Kidney (tissue), 14 donors: Measurements from ENCODE around the gene MKRN2. TPM values are rescaled to one million over a fixed set of nuclear protein-coding genes. Genes with fewer than 3 reads are reported as not detected.

Experiments
- DNase-seq, 5 donors: peaks; one replicate each; pipeline ENCODE4 v3.0.0-alpha.2; 2013 to 2020
- FAIRE-seq: peaks from 2 replicates; lab custom pipeline; 2012; peaks lifted over from hg19 to GRCh38; lab: Jason Lieb, UNC
- H3K27ac ChIP-seq, 2 donors: one replicate each; pipeline ENCODE4 v1.7.0; 2013; ENCODE audit warnings: low read depth in 2 of 2, low read length in 2 of 2, inconsistent platforms in 1 of 2
- H3K27me3 ChIP-seq: one replicate; pipeline ENCODE4 v1.7.1; 2013; ENCODE audit warnings: low read length, inconsistent platforms; ENCODE audit not compliant: control insufficient read depth, insufficient read depth
- H3K36me3 ChIP-seq, 3 donors: one replicate each; pipeline versions ENCODE4 v1.7.0 to v1.7.1; 2013; ENCODE audit warnings: low read length in 3 of 3, control low read depth in 1 of 3, inconsistent platforms in 1 of 3; ENCODE audit not compliant: insufficient read depth in 3 of 3, control insufficient read depth in 2 of 3
- H3K4me1 ChIP-seq, 3 donors: one replicate each; pipeline versions ENCODE4 v1.7.0 to v1.7.1; 2013; ENCODE audit warnings: low read length in 3 of 3, inconsistent platforms in 1 of 3, low read depth in 1 of 3; ENCODE audit not compliant: control insufficient read depth in 2 of 3, insufficient read depth in 2 of 3
- H3K4me3 ChIP-seq, 3 donors: one replicate each; pipeline versions ENCODE4 v1.7.0 to v1.8.1; 2013; ENCODE audit warnings: low read length in 3 of 3, control low read depth in 1 of 3, inconsistent platforms in 1 of 3
- H3K9ac ChIP-seq, 3 donors: one replicate each; pipeline versions ENCODE4 v1.7.0 to v1.7.1; 2013; ENCODE audit warnings: low read length in 3 of 3, control low read depth in 1 of 3, inconsistent platforms in 1 of 3
- H3K9me3 ChIP-seq, 3 donors: one replicate each; pipeline versions ENCODE4 v1.7.0 to v1.7.1; 2013; ENCODE audit warnings: low read length in 3 of 3, control low read depth in 1 of 3, inconsistent platforms in 1 of 3; ENCODE audit not compliant: control insufficient read depth in 2 of 3, insufficient read depth in 1 of 3
- intact Hi-C: fragments of 100-400 bp; cut with DNase I; formaldehyde crosslinking; loops from one replicate; pipeline ENCODE4 v1.11.1; 2022
- polyA plus RNA-seq: library from polyadenylated mRNA; stranded (reverse); fragments of 350-450 nt; fragmentation: Illumina TruSeq; extraction: RNeasy Lipid Tissue Mini Kit (QIAGEN cat#74804); gene quantifications from one replicate; pipeline ENCODE4 v1.2.3, GENCODE V29; 2014; ENCODE audit warnings: low read depth, low replicate concordance; ENCODE audit not compliant: insufficient read depth
- total RNA-seq: library from RNA; stranded (reverse); fragmentation: NEBNext Ultra II Directional; extraction: Animal tissue kit (Norgen Biotek cat#: 25700); gene quantifications from one replicate; pipeline ENCODE4 v1.2.1, GENCODE V29; 2021
- TF ChIP-seq, protein P1 (sequence below): IDR thresholded peaks from 3 replicates; pipeline ENCODE4 v1.5.1; 2012; ENCODE audit warnings: mild to moderate bottlenecking, moderate library complexity, borderline replicate concordance; ENCODE audit not compliant: insufficient read depth; ENCODE audit errors: extremely low read depth
- donor health status: control.
- donor health status: control.
- donor health status: control.
- donor health status: control.
- donor health status: control.
- donor health status: DM: yes; HTN: yes; CAD: no.
- donor health status: Normal renal cell carcinoma (clear cell type).

Gene MKRN2
- total and polyA plus RNA-seq, 2 donors from 2014 or later, result 15.9 to 27.0 TPM

DNA sequence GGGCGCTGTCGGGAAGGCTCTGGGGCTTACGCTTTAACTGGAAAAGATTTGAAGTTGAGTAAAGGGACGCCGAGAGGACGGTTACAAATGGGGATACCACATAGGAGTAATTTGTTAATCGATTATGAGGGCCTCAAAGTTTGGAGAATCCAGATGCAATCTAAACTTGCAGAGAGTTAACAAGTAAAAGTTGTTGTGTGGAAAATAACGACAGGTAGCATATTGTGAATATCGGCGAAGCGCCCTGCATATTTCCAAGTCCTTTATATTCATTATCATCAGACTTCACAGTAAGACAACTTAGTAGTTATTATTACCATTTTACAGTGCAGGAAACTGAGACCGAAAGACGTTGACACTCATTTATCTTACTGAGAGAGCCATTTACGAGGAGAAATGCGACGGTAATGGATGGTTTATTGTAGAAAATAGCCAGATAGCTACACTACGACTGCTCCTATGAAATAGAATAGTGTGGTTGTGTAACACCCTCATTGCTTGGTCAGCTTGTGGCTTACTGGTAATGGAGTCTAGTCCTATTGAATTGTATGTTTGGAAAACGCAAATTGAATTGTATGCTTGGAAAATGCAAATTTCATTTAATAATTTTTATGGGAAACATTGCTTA, 700 bp downstream of the MKRN2 start:
- no peaks in the 10 kb centered on the region for H3K36me3 ChIP-seq
- intact Hi-C loops, result no loop called here
- peak overlapping the region; percentile 38 to 92 (median 73) for H3K9ac ChIP-seq
- peak overlapping the region; percentile 76 to 95 (median 85) for H3K4me3 ChIP-seq
- H3K27me3 ChIP-seq, result no peaks in the 10 kb centered on the region
- DNase-seq, result no peak
- no peaks in the 10 kb centered on the region for H3K9me3 ChIP-seq
- TF ChIP-seq, protein P1, sequence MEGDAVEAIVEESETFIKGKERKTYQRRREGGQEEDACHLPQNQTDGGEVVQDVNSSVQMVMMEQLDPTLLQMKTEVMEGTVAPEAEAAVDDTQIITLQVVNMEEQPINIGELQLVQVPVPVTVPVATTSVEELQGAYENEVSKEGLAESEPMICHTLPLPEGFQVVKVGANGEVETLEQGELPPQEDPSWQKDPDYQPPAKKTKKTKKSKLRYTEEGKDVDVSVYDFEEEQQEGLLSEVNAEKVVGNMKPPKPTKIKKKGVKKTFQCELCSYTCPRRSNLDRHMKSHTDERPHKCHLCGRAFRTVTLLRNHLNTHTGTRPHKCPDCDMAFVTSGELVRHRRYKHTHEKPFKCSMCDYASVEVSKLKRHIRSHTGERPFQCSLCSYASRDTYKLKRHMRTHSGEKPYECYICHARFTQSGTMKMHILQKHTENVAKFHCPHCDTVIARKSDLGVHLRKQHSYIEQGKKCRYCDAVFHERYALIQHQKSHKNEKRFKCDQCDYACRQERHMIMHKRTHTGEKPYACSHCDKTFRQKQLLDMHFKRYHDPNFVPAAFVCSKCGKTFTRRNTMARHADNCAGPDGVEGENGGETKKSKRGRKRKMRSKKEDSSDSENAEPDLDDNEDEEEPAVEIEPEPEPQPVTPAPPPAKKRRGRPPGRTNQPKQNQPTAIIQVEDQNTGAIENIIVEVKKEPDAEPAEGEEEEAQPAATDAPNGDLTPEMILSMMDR, result no peak
- peak overlapping the region; percentile 91 to 97 for H3K27ac ChIP-seq
- peaks cover 0 to 19% (median 8%) of the 10 kb centered on the region in 3 donors for H3K4me1 ChIP-seq
- FAIRE-seq, result no peak

DNA sequence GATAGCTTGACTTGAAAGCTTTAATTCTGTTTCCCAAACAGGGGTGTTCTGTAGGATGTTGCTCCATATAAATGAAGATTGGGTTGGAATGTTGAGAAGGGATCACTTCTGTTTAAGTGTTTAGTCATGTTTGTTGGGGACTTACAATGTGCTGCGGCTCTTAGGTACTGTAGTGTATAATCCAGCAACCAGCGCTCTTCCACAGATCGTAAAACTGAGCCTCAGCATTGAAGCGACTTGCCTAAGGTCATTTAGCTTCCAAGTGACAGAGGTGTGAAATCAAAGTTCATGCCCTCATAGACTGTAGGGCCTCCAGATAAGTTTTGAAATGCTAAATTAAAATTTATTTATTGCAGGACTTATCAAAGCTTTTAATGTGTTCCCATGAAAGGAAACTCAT, 1.8 kb downstream of the MKRN2 start:
- Histone ChIP-seq H3K27ac (no peak overlapping the region), H3K4me3 (peak overlapping the region in 2 of 3 donors; percentile 8 to 95), H3K9ac (no peak overlapping the region), H3K27me3 (no peaks in the 10 kb centered on the region), H3K4me1 (peaks cover 0 to 19% (median 8%) of the 10 kb centered on the region in 3 donors), H3K36me3 (no peaks in the 10 kb centered on the region), H3K9me3 (no peaks in the 10 kb centered on the region)
- intact Hi-C loops, result no loop called here
- FAIRE-seq (no peak), DNase-seq (no peak)
- TF ChIP-seq, protein P1, result no peak

DNA sequence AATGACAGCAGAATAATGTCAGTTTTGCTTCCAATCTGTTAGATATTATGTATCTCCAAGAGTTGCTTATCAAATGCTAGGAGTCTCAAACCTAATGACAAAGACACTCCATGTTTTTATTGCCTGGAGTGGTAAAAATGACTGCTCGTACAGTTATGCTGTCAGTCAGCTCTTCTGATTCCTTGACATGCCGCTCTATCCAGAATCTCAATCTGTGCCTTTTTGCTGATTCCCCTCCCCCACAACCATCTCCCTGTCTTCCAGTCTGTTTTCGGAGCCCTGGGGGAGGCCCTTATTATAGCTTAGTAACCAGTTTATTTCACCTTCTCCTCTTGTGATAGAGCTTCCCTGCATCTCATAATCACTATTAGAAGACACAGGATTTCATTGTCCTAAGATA, 2.6 kb downstream of the MKRN2 start:
- no peak overlapping the region for H3K4me3 ChIP-seq
- peaks cover 0 to 19% (median 8%) of the 10 kb centered on the region in 3 donors for H3K4me1 ChIP-seq
- H3K9ac ChIP-seq, result no peak overlapping the region
- intact Hi-C loops, result no loop called here
- no peak overlapping the region for H3K27ac ChIP-seq
- no peaks in the 10 kb centered on the region for H3K27me3 ChIP-seq
- H3K9me3 ChIP-seq, result no peaks in the 10 kb centered on the region
- TF ChIP-seq, protein P1, result no peak
- no peaks in the 10 kb centered on the region for H3K36me3 ChIP-seq
- no peak for DNase-seq
- FAIRE-seq, result no peak
